Progenitor cell of endocrine pancreas (in vitro differentiated cells): ENCODE data around the gene CHST15. TPM values are rescaled to one million over a fixed set of nuclear protein-coding genes. Genes with fewer than 3 reads are reported as not detected.

Source experiments
- DNase-seq: peaks from one replicate; pipeline ENCODE4 v3.0.0; 2021; ENCODE audit warnings: low spot score; ENCODE audit not compliant: unreplicated experiment
- H3K27ac Mint-ChIP-seq: 2 replicates; pipeline ENCODE4 v1.8.0; 2021; ENCODE audit warnings: mild to moderate bottlenecking, moderate library complexity, mixed read lengths
- H3K27me3 Mint-ChIP-seq: 2 replicates; pipeline ENCODE4 v1.8.0; 2021; ENCODE audit warnings: mixed read lengths
- H3K36me3 Mint-ChIP-seq: 2 replicates; pipeline ENCODE4 v1.8.0; 2022; ENCODE audit warnings: mixed read lengths; ENCODE audit not compliant: insufficient read depth
- H3K4me1 Mint-ChIP-seq: 2 replicates; pipeline ENCODE4 v1.8.0; 2021; ENCODE audit warnings: low read depth, mixed read lengths
- H3K4me3 Mint-ChIP-seq: 2 replicates; pipeline ENCODE4 v1.8.0; 2021; ENCODE audit warnings: low read depth, mild to moderate bottlenecking, moderate library complexity, mixed read lengths
- H3K9me3 Mint-ChIP-seq: 2 replicates; pipeline ENCODE4 v1.8.0; 2021; ENCODE audit warnings: low read depth, mixed read lengths
- total RNA-seq: library from RNA; stranded (reverse); gene quantifications from 2 replicates; pipeline ENCODE4 v1.2.1, GENCODE V29; 2021
- TF ChIP-seq, protein P1 (sequence below): fragments of 200-600 bp; sonication (generic); IDR thresholded peaks from one replicate; pipeline ENCODE4 v1.5.0; 2021; ENCODE audit warnings: antibody characterized with exemption, mild to moderate bottlenecking; ENCODE audit not compliant: unreplicated experiment

Gene CHST15
- total RNA-seq, 1 donor from 2014 or later: 7.9 TPM

GRCh38 chr10:124045801-124046355, 47.5 kb downstream of the CHST15 start:
- H3K27ac Mint-ChIP-seq: no peak overlapping the region
- no peaks in the 10 kb centered on the region for H3K9me3 Mint-ChIP-seq
- H3K4me3 Mint-ChIP-seq: no peak overlapping the region
- DNase-seq: no peak
- H3K27me3 Mint-ChIP-seq: peaks cover 9% of the 10 kb centered on the region
- H3K4me1 Mint-ChIP-seq: peaks cover 13% of the 10 kb centered on the region
- H3K36me3 Mint-ChIP-seq: peaks cover 1% of the 10 kb centered on the region
- TF ChIP-seq, protein P1, sequence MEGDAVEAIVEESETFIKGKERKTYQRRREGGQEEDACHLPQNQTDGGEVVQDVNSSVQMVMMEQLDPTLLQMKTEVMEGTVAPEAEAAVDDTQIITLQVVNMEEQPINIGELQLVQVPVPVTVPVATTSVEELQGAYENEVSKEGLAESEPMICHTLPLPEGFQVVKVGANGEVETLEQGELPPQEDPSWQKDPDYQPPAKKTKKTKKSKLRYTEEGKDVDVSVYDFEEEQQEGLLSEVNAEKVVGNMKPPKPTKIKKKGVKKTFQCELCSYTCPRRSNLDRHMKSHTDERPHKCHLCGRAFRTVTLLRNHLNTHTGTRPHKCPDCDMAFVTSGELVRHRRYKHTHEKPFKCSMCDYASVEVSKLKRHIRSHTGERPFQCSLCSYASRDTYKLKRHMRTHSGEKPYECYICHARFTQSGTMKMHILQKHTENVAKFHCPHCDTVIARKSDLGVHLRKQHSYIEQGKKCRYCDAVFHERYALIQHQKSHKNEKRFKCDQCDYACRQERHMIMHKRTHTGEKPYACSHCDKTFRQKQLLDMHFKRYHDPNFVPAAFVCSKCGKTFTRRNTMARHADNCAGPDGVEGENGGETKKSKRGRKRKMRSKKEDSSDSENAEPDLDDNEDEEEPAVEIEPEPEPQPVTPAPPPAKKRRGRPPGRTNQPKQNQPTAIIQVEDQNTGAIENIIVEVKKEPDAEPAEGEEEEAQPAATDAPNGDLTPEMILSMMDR: no peak

- Mint-ChIP-seq H3K4me3 (no peak overlapping the region), H3K36me3 (peaks cover 1% of the 10 kb centered on the region), H3K9me3 (no peaks in the 10 kb centered on the region), H3K27ac (no peak overlapping the region), H3K27me3 (peaks cover 9% of the 10 kb centered on the region), H3K4me1 (peaks cover 13% of the 10 kb centered on the region)
- no peak for DNase-seq
- TF ChIP-seq, protein P1: no peak
Observed at GRCh38 chr10:124045276-124045675, 48.1 kb downstream of the CHST15 start.

DNA sequence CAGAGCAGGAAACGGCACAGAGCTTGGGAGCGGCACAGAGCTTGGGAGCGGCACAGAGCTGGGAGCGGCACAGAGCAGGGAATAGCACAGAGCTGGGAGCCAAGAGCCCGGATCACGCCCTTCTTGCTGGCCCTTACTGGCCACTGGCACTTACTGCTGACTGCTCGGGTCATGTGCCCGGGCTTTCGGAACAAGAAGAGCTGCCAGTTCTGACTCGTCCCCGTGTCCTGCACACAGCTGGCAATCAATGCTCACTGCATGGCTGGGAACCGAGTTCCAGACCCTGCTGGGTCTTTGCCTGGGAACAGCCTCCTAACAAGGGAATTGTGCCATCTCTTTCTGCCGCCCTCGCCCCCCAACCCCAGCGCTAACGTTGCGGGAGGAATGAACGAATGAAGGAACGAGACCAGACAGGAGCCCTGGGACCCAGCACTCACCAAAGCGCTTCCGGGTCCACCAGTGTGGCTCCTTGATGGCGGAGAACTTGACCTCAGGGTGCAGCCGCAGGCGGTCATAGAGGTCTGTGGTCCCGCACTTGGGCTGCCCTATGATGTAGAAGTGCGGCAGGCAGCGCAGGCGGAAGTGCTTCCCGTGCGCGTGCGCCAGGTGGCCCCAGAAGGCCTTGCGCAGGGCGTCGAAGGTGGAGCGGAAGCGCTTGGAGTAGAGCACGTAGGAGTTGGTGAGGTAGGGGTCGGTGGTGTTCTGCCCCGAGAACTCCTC, 49.1 kb downstream of the CHST15 start:
- Mint-ChIP-seq H3K36me3 (peaks cover 1% of the 10 kb centered on the region), H3K4me1 (peaks cover 13% of the 10 kb centered on the region), H3K27me3 (peaks cover 9% of the 10 kb centered on the region), H3K4me3 (no peak overlapping the region), H3K9me3 (no peaks in the 10 kb centered on the region), H3K27ac (no peak overlapping the region)
- TF ChIP-seq, protein P1: no peak
- no peak for DNase-seq

DNA sequence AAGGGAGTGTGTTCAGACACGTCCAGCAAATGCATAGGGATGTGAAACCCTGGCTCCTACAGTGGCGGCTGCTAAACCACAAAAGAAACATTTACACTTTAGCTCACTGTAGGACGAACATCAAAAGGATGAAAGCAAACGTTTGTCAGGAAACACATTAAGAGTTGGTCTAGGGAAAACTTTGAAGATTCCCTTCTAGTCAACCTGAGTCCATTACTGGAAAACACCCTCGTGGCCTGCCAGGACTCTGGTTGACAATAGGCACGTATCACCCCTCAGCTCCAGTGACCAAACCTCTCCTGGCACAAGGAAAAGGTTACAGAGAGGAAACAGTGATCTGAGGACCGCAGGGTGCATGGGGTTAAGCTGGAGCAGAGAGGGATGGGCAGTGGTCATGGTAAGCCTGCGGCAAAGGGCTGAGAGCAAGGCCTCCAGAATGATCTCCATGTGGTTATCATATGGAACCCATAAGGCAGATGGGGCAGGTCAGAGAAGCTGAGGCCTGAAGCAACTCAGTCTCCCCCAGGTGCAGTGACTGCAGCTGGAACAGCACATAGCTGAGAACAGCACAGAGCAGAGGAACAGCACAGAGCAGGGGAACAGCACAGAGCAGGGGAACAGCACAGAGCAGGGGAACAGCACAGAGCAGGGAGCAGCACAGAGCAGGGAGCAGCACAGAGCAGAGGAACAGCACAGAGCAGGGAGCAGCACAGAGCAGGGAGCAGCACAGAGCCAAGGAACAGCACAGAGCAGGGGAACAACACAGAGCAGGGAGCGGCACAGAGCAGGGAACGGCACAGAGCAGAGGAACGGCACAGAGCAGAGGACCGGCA, 49.9 kb downstream of the CHST15 start:
- peaks cover 9% of the 10 kb centered on the region for H3K27me3 Mint-ChIP-seq
- no peak overlapping the region for H3K4me3 Mint-ChIP-seq
- TF ChIP-seq, protein P1: no peak
- H3K36me3 Mint-ChIP-seq: peaks cover 1% of the 10 kb centered on the region
- no peak overlapping the region for H3K27ac Mint-ChIP-seq
- no peak for DNase-seq
- peaks cover 8% of the 10 kb centered on the region for H3K4me1 Mint-ChIP-seq
- H3K9me3 Mint-ChIP-seq: no peaks in the 10 kb centered on the region

DNA sequence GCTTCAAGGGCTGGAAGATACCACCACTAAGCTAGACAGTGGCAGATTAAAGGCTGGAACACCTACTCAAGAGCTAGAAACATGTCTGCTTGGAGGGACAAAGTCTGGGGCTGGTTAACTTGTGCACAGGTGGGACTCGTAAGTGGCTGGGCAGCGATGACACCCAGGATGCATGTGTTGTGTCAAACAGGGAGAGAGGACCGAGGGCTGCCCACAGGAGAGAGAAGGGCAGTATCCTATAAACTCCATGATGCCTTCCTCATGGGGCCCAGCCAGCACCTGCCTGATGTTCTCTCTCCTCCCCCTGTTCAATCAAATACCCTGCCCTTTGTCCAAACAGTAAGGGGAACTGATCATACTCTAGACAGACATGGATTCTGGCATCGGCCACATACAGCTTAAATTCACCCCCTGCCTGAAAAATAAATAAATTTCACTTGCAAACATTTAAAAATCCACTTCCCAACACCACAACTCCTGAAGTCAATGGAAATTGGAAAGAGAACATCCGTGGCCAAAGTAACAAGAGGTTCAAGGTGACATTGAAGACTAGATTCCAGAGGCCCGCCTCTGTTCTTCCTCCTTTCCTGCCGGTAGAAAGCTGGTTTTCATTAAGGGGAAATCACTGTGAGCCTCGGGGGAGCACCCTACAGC, 50.6 kb downstream of the CHST15 start:
- H3K27me3 Mint-ChIP-seq: peaks cover 9% of the 10 kb centered on the region
- no peak overlapping the region for H3K4me3 Mint-ChIP-seq
- H3K27ac Mint-ChIP-seq: no peak overlapping the region
- DNase-seq: no peak
- TF ChIP-seq, protein P1: no peak
- H3K9me3 Mint-ChIP-seq: no peaks in the 10 kb centered on the region
- peaks cover 3% of the 10 kb centered on the region for H3K4me1 Mint-ChIP-seq
- H3K36me3 Mint-ChIP-seq: peaks cover 1% of the 10 kb centered on the region
